ENCODE data around the gene MS4A14. TPM values are rescaled to one million over a fixed set of nuclear protein-coding genes. Genes with fewer than 3 reads are reported as not detected.

The MS4A14 gene
- total RNA-seq, 1 experiment from 2014 or later = not detected

DNA sequence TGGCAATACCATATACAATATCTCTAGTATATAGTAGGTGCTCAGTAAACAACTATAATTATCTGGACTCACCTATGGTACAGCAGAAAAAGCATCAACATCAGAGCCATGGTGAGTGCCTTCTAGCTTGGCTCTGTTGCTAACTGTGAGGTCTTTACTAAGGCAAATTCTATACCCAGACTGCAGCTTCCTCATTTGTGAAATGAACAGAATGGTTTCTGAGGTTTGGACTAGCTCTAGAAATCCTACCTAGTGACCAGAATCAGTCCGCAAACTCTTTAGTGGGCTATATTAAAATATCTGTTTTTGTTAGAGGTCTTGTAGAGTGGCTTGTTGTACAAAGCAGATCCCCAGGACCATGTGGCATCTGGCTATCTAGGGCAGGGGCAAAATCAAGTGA, 63.1 kb downstream of the MS4A14 start:
- no peak overlapping the region for H3K27ac Mint-ChIP-seq (ENCODE audit: unreplicated experiment)
- no peak overlapping the region for H3K4me3 Mint-ChIP-seq (ENCODE audit: low read depth, unreplicated experiment)
- CTCF ChIA-PET = interaction anchor here (1.1 kb wide), 1 partner anchor 96 kb away, joined by 3 read pairs; no protein-coding TSS in a partner anchor

More for the DNA sequence above, 63.1 kb downstream of the MS4A14 start:
- Mint-ChIP-seq H3K9me3 (ENCODE audit: low read depth, unreplicated experiment) (no peaks in the 10 kb centered on the region), H3K36me3 (ENCODE audit: insufficient read depth, unreplicated experiment) (no peaks in the 10 kb centered on the region), H3K4me1 (ENCODE audit: low read depth, unreplicated experiment) (no peaks in the 10 kb centered on the region), H3K27me3 (ENCODE audit: unreplicated experiment) (peaks cover 18% of the 10 kb centered on the region)
- TF ChIP-seq, protein P1, sequence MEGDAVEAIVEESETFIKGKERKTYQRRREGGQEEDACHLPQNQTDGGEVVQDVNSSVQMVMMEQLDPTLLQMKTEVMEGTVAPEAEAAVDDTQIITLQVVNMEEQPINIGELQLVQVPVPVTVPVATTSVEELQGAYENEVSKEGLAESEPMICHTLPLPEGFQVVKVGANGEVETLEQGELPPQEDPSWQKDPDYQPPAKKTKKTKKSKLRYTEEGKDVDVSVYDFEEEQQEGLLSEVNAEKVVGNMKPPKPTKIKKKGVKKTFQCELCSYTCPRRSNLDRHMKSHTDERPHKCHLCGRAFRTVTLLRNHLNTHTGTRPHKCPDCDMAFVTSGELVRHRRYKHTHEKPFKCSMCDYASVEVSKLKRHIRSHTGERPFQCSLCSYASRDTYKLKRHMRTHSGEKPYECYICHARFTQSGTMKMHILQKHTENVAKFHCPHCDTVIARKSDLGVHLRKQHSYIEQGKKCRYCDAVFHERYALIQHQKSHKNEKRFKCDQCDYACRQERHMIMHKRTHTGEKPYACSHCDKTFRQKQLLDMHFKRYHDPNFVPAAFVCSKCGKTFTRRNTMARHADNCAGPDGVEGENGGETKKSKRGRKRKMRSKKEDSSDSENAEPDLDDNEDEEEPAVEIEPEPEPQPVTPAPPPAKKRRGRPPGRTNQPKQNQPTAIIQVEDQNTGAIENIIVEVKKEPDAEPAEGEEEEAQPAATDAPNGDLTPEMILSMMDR (IDR thresholded peaks at IDR 0.05; ENCODE audit: unreplicated experiment) = no peak
- intact Hi-C loops (cut with micrococcal nuclease; ENCODE audit: unreplicated experiment) = no loop called here
- no peak for DNase-seq
- no TSS peak for BruUV-seq (replicated peaks)

Other genes with a start within 250 kb of the MS4A14 start
- gene MS4A6A, start 213.4 kb upstream of the MS4A14 start, total RNA-seq (2022) = not detected in 2 replicates
- not detected in 2 replicates for gene MS4A4E, start 153.3 kb upstream of the MS4A14 start, total RNA-seq (2022)
- gene MS4A4A, start 115.8 kb upstream of the MS4A14 start, total RNA-seq (2022) = not detected in 2 replicates
- not detected in 2 replicates for gene MS4A6E, start 69.2 kb upstream of the MS4A14 start, total RNA-seq (2022)
- gene MS4A7, start 17.9 kb upstream of the MS4A14 start, total RNA-seq (2022) = not detected in 2 replicates
- gene MS4A5, start 33.1 kb downstream of the MS4A14 start, total RNA-seq (2022) = not detected in 2 replicates
- gene MS4A1, start 59.4 kb downstream of the MS4A14 start, total RNA-seq (2022) = not detected in 2 replicates
- gene MS4A12, start 96.3 kb downstream of the MS4A14 start, total RNA-seq (2022) = not detected in 2 replicates
- not detected in 2 replicates for gene MS4A13, start 118.9 kb downstream of the MS4A14 start, total RNA-seq (2022)